Heart left ventricle (tissue), 16 donors: Measurements from ENCODE around the gene LAMB3. TPM values are rescaled to one million over a fixed set of nuclear protein-coding genes. Genes with fewer than 3 reads are reported as not detected.

Experiments
- ATAC-seq, 4 donors: fragments of 200-7000 bp; cut with Tn5 transposase; one replicate each; pipeline ENCODE4 v1.9.1; 2020 to 2022; ENCODE audit warnings: moderate library complexity in 4 of 4, mild to moderate bottlenecking in 3 of 4, moderate number of reproducible peaks in 1 of 4
- DNase-seq, 5 donors: peaks; one replicate each; pipeline ENCODE4 v3.0.0-alpha.2; 2020
- H3K27ac ChIP-seq, 12 donors: fragments of 200-600 bp; sonication (generic) in 4 of 12; one replicate each; pipeline versions ENCODE4 v1.5.0 to v1.8.0; 2016 to 2022; ENCODE audit warnings: mild to moderate bottlenecking in 2 of 12
- H3K27me3 ChIP-seq, 9 donors: fragments of 200-600 bp; sonication (generic) in 2 of 9; one replicate each; pipeline versions ENCODE4 v1.5.1 to v1.8.0; 2016 to 2022; ENCODE audit warnings: mild to moderate bottlenecking in 3 of 9
- H3K36me3 ChIP-seq, 9 donors: fragments of 200-600 bp; sonication (generic) in 2 of 9; one replicate each; pipeline versions ENCODE4 v1.5.0 to v1.8.0; 2018 to 2022; ENCODE audit warnings: mild to moderate bottlenecking in 2 of 9
- H3K4me1 ChIP-seq, 12 donors: fragments of 200-600 bp; sonication (generic) in 4 of 12; one replicate each; pipeline versions ENCODE4 v1.5.0 to v1.8.0; 2016 to 2022; ENCODE audit warnings: mild to moderate bottlenecking in 3 of 12
- H3K4me3 ChIP-seq, 12 donors: fragments of 200-600 bp; sonication (generic) in 4 of 12; one replicate each; pipeline versions ENCODE4 v1.5.0 to v1.8.0; 2017 to 2022; ENCODE audit warnings: mild to moderate bottlenecking in 9 of 12, moderate library complexity in 4 of 12
- H3K9me3 ChIP-seq, 12 donors: fragments of 200-600 bp; sonication (generic) in 4 of 12; one replicate each; pipeline versions ENCODE4 v1.5.0 to v1.8.0; 2016 to 2022; ENCODE audit warnings: mild to moderate bottlenecking in 1 of 12
- CTCF ChIP-seq, 12 donors: fragments of 200-600 bp; sonication (generic) in 4 of 12; IDR thresholded peaks; one replicate each; pipeline versions ENCODE4 v1.5.0 to v1.8.0; 2018 to 2022; ENCODE audit warnings: antibody characterized with exemption in 12 of 12, mild to moderate bottlenecking in 5 of 12
- POLR2A ChIP-seq, 2 donors: fragments of 450-650 bp; IDR thresholded peaks; one replicate each; pipeline ENCODE4 v1.6.1; 2017; ENCODE audit warnings: antibody characterized with exemption in 2 of 2, mild to moderate bottlenecking in 2 of 2, moderate library complexity in 2 of 2
- WGBS, 4 donors: extraction: QIAGEN DNeasy Blood & Tissue Kit in 2 of 4; methylation state at CpG; one replicate each; pipeline versions ENCODE4 v1.1.5 to v1.1.7; 2013 to 2018; 5-methylcytosine and 5-hydroxymethylcytosine counted together
- intact Hi-C, 10 donors: fragments of 100-400 bp; cut with DNase I; formaldehyde crosslinking; loops; one replicate each; pipeline versions ENCODE4 v1.11.1 to v1.14.2; 2022
- polyA plus RNA-seq, 2 donors: library from polyadenylated mRNA; stranded (reverse); fragments of 200-250 nt; gene quantifications; one replicate each; pipeline ENCODE4 v1.2.3, GENCODE V29; 2013
- total RNA-seq, 9 donors: library from RNA; depleted of rRNA in 2 of 9; stranded (reverse); fragments of >200 nt in 2 of 9; fragmentation: NEBNext Ultra II Directional in 3 of 9; extraction: Animal tissue kit (Norgen Biotek cat#: 25700) in 3 of 9; gene quantifications; one replicate each; pipeline versions ENCODE4 v1.1.0 to v1.2.4, GENCODE V29; 2016 to 2023
- donor health status: ischemic (EF 13 %, LVEDD 7.1; RV severe dilation, severe dysfunction).
- donor health status: healthy with polysubstance abuse.
- donor health status: DM: no; HTN: yes; CAD: no.
- donor health status: DM: no; HTN: no; CAD: no.
- donor health status: ischemic (EF 25% LVEDD 6.9; RV normal size, moderate dysfunction).
- donor health status: ischemic (EF 25% LVEDD 5.7; RV mildly dilated, moderate dysfunction).
- donor health status: healthy.
- donor health status: DM: yes; HTN: yes; CAD: no.
- donor health status: ischemic (EF 35%, LVEDD 5.7; RV mildly dilated, moderate dysfunction).
- donor health status: nonischemic (EF 11% LVEDD 7.7; RV severe dilation, severe dysfunction).
- donor health status: DM: yes; HTN: yes; CAD: no.
- donor health status: PGD.
- donor health status: ischemic (EF 29% LVEDD 5.4; RV normal size, mild dysfunction).
- donor health status: nonischemic (EF 23%, LVEDD 6.1; RV moderate dilation, normal function).

LAMB3 gene
- total and polyA plus RNA-seq, 11 donors = 0.83 to 7.4 (median 3.6) TPM

- TF ChIP-seq CTCF (IDR thresholded peaks at IDR 0.05) (no peak), POLR2A (IDR thresholded peaks at IDR 0.05) (no peak)
- WGBS, 4 donors = 33 to 84% (median 77%) methylated on average over 2 of the region's 2 CpGs
- Histone ChIP-seq H3K9me3 (no peaks in the 10 kb centered on the region), H3K27me3 (peaks cover 0 to 44% (median 14%) of the 10 kb centered on the region in 9 donors), H3K27ac (no peak overlapping the region), H3K4me3 (no peak overlapping the region), H3K36me3 (no peaks in the 10 kb centered on the region), H3K4me1 (peaks cover 0 to 13% (median 3%) of the 10 kb centered on the region in 12 donors)
- no peak for ATAC-seq
- no peak for DNase-seq
- intact Hi-C loops = loop anchor here in 1 of 10 donors (5.0 kb wide), 1 partner anchor 167 kb away; no protein-coding TSS in a partner anchor
Observed at GRCh38 chr1:209580577-209580976, 71.6 kb downstream of the LAMB3 start.

GRCh38 chr1:209577346-209577745 is 74.9 kb downstream of the LAMB3 start:
- no peak overlapping the region for H3K4me3 ChIP-seq
- ATAC-seq = peak in 1 of 4 donors; percentile 26
- peaks cover 0 to 7% (median 0%) of the 10 kb centered on the region in 12 donors for H3K4me1 ChIP-seq
- TF ChIP-seq POLR2A (IDR thresholded peaks at IDR 0.05) = no peak
- H3K27me3 ChIP-seq = peaks cover 0 to 24% (median 9%) of the 10 kb centered on the region in 9 donors
- no peak for DNase-seq
- H3K9me3 ChIP-seq = no peaks in the 10 kb centered on the region
- H3K27ac ChIP-seq = no peak overlapping the region
- intact Hi-C loops = loop anchor here (1.0 to 10.0 kb wide), 12 partner anchors 49 to 407 kb away; partner anchors contain the start of gene UTP25 (in 1 of the 10)
- WGBS, 4 donors = 61 to 86% (median 77%) methylated on average over 3 of the region's 3 CpGs
- H3K36me3 ChIP-seq = no peaks in the 10 kb centered on the region

- WGBS, 4 donors = 26 to 28% (median 27%) methylated on average over 12 of the region's 12 CpGs
- Histone ChIP-seq H3K9me3 (no peaks in the 10 kb centered on the region), H3K4me3 (no peak overlapping the region), H3K4me1 (peaks cover 0 to 7% (median 0%) of the 10 kb centered on the region in 12 donors), H3K36me3 (no peaks in the 10 kb centered on the region), H3K27me3 (peaks cover 0 to 19% (median 4%) of the 10 kb centered on the region in 9 donors), H3K27ac (no peak overlapping the region)
- ATAC-seq (peak; percentile 68 to 97 (median 94)), DNase-seq (peak; percentile 76 to 83 (median 80))
- intact Hi-C loops = loop anchor here (1.0 to 10.0 kb wide), 12 partner anchors 50 to 408 kb away; partner anchors contain the start of gene UTP25 (in 1 of the 10)
- peak; percentile 92 to 98 (median 94) for TF ChIP-seq CTCF (IDR thresholded peaks at IDR 0.05)
- TF ChIP-seq POLR2A (IDR thresholded peaks at IDR 0.05) = no peak
Observed at GRCh38 chr1:209576392-209577197, 75.6 kb downstream of the LAMB3 start.

- intact Hi-C loops = loop anchor here in 5 of 10 donors (10.0 kb wide), 3 partner anchors 244 to 414 kb away; partner anchors contain the start of gene UTP25 (in 1 of the 5)
- no peaks in the 10 kb centered on the region for H3K36me3 ChIP-seq
- ATAC-seq = no peak
Observed at GRCh38 chr1:209570743-209571142, 81.5 kb downstream of the LAMB3 start.

More at GRCh38 chr1:209570743-209571142, 81.5 kb downstream of the LAMB3 start:
- H3K9me3 ChIP-seq = no peaks in the 10 kb centered on the region
- no peak for TF ChIP-seq CTCF (IDR thresholded peaks at IDR 0.05)
- TF ChIP-seq POLR2A (IDR thresholded peaks at IDR 0.05) = no peak
- WGBS, 4 donors = 77 to 91% (median 79%) methylated on average over 3 of the region's 3 CpGs
- H3K27me3 ChIP-seq = peaks cover 0 to 7% (median 0%) of the 10 kb centered on the region in 9 donors
- no peak overlapping the region for H3K4me3 ChIP-seq
- H3K4me1 ChIP-seq = peaks cover 0 to 4% (median 0%) of the 10 kb centered on the region in 12 donors
- no peak overlapping the region for H3K27ac ChIP-seq
- DNase-seq = no peak
